ENCODE results near the gene TMEM175.
"Not testable (repeated sequence)": the region's sequence is repeated elsewhere in the genome, so short reads cannot be mapped to it uniquely, and the experiment has no call there.

TMEM175 gene

DNA sequence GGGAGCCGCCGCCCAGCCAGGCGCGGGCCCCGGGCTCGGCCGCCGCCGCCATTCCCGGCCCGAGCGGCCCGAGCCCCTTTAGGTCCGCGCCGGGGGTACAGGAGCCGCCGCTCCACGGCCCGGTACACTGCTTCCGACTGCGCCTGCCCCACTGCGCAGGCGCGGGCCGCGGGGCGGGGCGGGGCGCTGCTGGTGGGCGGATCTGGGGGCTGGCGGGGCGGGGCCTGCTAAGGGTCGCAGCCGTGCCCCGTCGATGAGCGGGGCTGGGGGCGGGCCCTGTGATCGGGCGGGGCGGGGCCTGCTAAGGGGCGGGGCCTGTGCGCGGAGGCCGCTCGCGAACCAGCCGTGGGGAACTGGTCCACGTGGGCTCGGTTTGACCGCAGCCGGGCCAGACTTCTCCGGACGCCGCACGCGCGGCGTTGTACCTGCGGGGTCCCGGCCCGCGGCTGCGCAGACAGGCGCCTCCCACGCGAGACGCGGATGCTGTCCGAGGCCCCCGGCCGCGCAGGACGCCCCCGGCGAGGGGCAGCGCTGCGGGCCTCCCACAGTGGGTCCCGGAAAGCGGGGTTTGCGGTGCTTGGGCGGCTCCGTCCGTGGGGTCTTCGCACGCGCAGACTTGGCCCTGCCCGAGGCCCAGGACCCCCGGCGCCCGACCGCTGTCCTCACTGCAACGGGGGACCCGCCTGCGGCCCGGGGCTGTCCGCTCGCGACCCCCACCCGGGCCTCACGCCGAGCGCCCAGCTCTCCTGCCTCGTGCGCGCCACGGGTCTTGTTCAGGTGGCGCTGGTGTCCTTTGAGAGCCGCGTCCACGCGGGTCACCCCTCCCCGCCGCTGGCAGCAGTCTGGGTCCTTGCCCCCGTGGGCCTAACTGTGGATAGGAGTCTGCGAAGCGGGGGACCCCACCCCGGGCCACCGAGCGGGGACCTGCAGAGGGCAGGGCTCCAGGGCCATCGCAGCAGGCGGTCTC is 41.5 kb downstream of the TMEM175 start, which contains the start of gene DGKQ:
TSS of gene DGKQ (minus strand) at position 139 of the 967 bp plus-strand sequence. CDS start at position 52, 87 bp downstream.
- Histone ChIP-seq H3K4me1 (ENCODE audit: control insufficient read depth, insufficient read depth, low read length) (peaks cover 1% of the 10 kb centered on the region; the same call in 1 of the 2 replicates), H3K9me3 (ENCODE audit: control insufficient read depth, insufficient read depth, low read length) (no peaks in the 10 kb centered on the region), H3K27me3 (ENCODE audit: control insufficient read depth, insufficient read depth, low read length) (no peaks in the 10 kb centered on the region; the same call in 1 of the 2 replicates), H3K4me3 (ENCODE audit: low read length) (peak within 1 kb of the TSS; percentile 41), H3K27ac (ENCODE audit: low read length) (no peak within 1 kb of the TSS), H3K36me3 (ENCODE audit: control insufficient read depth, insufficient read depth, low read length) (0 out of 2 replicates have a peak, but pooled peaks cover 3% of the 10 kb centered on the region)
- no peak for DNase-seq (ENCODE audit: low read depth, low spot score)
- no CpG with 5 or more reads among the region's 123 CpGs for WGBS (ENCODE audit: insufficient coverage, insufficient read length)

DNA sequence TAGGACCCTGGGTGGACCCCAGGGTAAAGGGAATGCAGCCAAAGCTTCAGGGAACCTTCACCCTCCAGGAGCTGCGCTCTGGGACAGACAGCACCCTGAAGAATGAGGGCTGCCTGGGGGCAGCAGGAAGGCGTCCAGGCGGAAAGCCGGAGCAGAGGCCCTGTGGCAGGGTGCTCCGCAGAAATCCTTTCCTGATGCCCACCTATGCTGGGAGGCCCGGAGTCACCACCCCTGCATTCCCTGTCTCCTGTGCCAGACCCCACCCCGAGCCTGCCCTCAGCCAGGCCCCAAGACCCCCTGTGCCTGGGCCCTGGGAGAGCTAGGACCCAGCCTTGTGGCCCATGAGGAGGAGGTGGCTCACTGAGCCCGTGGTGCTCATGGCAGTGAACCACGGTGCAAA is 42.4 kb downstream of the TMEM175 start:
- H3K36me3 ChIP-seq (ENCODE audit: control insufficient read depth, insufficient read depth, low read length), result 0 out of 2 replicates have a peak, but pooled peaks cover 3% of the 10 kb centered on the region
- no CpG with 5 or more reads among the region's 9 CpGs for WGBS (ENCODE audit: insufficient coverage, insufficient read length)
- no peaks in the 10 kb centered on the region; the same call in 1 of the 2 replicates for H3K27me3 ChIP-seq (ENCODE audit: control insufficient read depth, insufficient read depth, low read length)
- H3K4me1 ChIP-seq (ENCODE audit: control insufficient read depth, insufficient read depth, low read length), result peaks cover 2% of the 10 kb centered on the region; the same call in 1 of the 2 replicates
- H3K9me3 ChIP-seq (ENCODE audit: control insufficient read depth, insufficient read depth, low read length), result no peaks in the 10 kb centered on the region
- H3K27ac ChIP-seq (ENCODE audit: low read length), result no peak overlapping the region
- no peak for DNase-seq (ENCODE audit: low read depth, low spot score)
- H3K4me3 ChIP-seq (ENCODE audit: low read length), result no peak overlapping the region

GRCh38 chr4:976016-976415 is 43.8 kb downstream of the TMEM175 start:
- not testable (repeated sequence) for H3K36me3 ChIP-seq (ENCODE audit: control insufficient read depth, insufficient read depth, low read length); H3K4me1 ChIP-seq (ENCODE audit: control insufficient read depth, insufficient read depth, low read length); DNase-seq (ENCODE audit: low read depth, low spot score); H3K27ac ChIP-seq (ENCODE audit: low read length); H3K9me3 ChIP-seq (ENCODE audit: control insufficient read depth, insufficient read depth, low read length); H3K4me3 ChIP-seq (ENCODE audit: low read length); H3K27me3 ChIP-seq (ENCODE audit: control insufficient read depth, insufficient read depth, low read length)
- no CpG with 5 or more reads among the region's 25 CpGs for WGBS (ENCODE audit: insufficient coverage, insufficient read length)

DNA sequence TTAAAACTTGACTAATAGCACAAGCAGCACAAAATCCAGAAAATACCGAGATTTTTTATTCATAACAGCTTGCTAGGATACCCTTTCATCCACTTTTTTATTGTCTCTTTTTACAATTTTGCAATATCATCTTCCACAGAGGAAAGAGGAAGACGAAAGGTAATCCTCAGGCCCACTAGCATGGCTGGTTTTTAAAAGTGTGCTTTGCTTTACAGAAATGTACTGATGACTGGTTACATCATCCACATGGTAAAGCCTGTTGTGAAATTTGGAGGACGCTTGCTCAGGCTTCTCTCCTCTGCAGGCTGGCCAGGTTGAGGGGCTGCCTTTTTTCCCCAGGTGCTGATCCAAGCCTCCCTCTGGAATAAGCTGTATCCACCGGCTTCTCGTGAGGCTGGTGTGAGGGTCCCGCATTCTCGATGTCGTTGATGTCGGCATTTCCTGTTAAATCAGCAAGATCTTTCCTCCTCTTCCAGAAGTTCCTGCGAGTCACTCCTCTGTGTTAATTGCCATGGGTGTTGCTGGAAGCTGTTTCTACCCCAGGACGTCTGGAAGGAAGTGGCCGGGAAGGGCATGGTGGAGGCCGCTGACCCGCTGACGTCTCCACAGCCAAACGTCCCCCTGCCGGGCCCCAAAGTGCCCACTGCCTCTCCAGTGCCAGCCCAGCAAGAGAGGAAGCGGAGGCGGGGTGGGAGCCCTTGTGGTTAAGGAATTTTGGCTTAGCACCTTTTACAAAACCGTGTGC is 46.9 kb downstream of the TMEM175 start:
- Histone ChIP-seq H3K4me1 (ENCODE audit: control insufficient read depth, insufficient read depth, low read length) (0 out of 2 replicates have a peak, but pooled peaks cover 2% of the 10 kb centered on the region), H3K27me3 (ENCODE audit: control insufficient read depth, insufficient read depth, low read length) (no peaks in the 10 kb centered on the region), H3K9me3 (ENCODE audit: control insufficient read depth, insufficient read depth, low read length) (no peaks in the 10 kb centered on the region), H3K27ac (ENCODE audit: low read length) (no peak overlapping the region), H3K36me3 (ENCODE audit: control insufficient read depth, insufficient read depth, low read length) (no peaks in the 10 kb centered on the region), H3K4me3 (ENCODE audit: low read length) (no peak overlapping the region)
- no CpG with 5 or more reads among the region's 20 CpGs for WGBS (ENCODE audit: insufficient coverage, insufficient read length)
- no peak for DNase-seq (ENCODE audit: low read depth, low spot score)

GRCh38 chr4:982291-982690 is 50.0 kb downstream of the TMEM175 start:
- H3K4me1 ChIP-seq (ENCODE audit: control insufficient read depth, insufficient read depth, low read length), result 0 out of 2 replicates have a peak, but pooled peaks cover 2% of the 10 kb centered on the region
- H3K36me3 ChIP-seq (ENCODE audit: control insufficient read depth, insufficient read depth, low read length), result no peaks in the 10 kb centered on the region
- H3K4me3 ChIP-seq (ENCODE audit: low read length), result no peak overlapping the region; the same call in 1 of the 2 replicates
- WGBS (ENCODE audit: insufficient coverage, insufficient read length), result no CpG with 5 or more reads among the region's 17 CpGs
- H3K9me3 ChIP-seq (ENCODE audit: control insufficient read depth, insufficient read depth, low read length), result no peaks in the 10 kb centered on the region
- no peak overlapping the region for H3K27ac ChIP-seq (ENCODE audit: low read length)
- H3K27me3 ChIP-seq (ENCODE audit: control insufficient read depth, insufficient read depth, low read length), result peaks cover 2% of the 10 kb centered on the region; the same call in 1 of the 2 replicates
- no peak for DNase-seq (ENCODE audit: low read depth, low spot score)

DNA sequence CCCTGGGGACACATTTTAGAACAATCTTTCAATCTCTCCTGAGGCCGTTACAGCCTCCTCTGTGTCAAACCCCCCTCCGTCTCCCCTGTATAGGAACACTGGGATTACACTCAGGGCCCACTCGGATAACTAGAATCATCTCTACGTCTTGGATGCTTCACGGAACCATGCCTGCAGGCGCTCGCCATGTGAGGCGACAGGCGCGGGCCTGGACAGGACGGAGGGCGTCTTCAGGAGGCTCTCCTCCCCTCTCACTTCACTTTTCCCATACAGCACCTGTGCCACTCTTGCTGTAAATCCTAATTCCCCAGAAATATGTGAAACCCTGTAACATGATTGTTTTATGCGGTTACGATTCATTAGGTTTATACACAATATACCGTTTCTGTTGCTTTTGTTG is 50.6 kb downstream of the TMEM175 start:
- Histone ChIP-seq H3K27ac (ENCODE audit: low read length) (no peak overlapping the region), H3K4me1 (ENCODE audit: control insufficient read depth, insufficient read depth, low read length) (0 out of 2 replicates have a peak, but pooled peaks cover 2% of the 10 kb centered on the region), H3K4me3 (ENCODE audit: low read length) (no peak overlapping the region), H3K36me3 (ENCODE audit: control insufficient read depth, insufficient read depth, low read length) (no peaks in the 10 kb centered on the region), H3K9me3 (ENCODE audit: control insufficient read depth, insufficient read depth, low read length) (no peaks in the 10 kb centered on the region), H3K27me3 (ENCODE audit: control insufficient read depth, insufficient read depth, low read length) (peaks cover 2% of the 10 kb centered on the region; the same call in 1 of the 2 replicates)
- no peak for DNase-seq (ENCODE audit: low read depth, low spot score)
- no CpG with 5 or more reads among the region's 15 CpGs for WGBS (ENCODE audit: insufficient coverage, insufficient read length)

DNA sequence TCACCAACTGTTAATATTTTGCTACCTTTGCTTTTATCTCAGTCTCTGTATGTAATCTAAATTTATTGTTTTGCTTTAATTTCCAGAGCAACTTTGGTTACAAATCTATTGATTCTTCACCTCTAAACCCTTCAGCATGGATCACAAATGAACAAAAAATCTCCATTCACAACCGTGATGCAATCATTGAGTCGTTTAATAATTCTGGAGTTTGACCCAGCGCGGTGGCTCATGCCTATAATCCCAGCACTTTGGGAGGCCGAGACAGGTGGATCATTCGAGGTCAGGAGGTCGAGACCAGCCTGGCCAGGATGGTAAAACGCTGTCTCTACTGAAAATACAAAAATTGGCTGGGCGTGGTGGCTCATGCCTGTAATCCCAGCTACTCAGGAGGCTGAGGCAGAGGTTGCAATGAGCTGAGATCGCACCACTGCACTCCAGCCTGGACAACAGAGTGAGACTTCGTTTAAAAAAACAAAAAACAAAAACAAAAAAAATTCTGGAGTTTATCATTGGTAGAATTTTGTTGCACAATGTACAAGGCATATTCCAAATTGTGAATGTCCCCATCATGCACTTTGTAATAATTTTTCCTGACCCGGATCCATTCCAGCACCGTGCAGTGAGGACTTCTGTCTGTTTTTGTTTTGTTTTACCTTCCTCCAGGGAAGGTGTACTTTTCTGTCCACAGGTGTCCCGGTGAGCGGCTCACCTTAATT is 52.2 kb downstream of the TMEM175 start:
- no CpG with 5 or more reads among the region's 15 CpGs for WGBS (ENCODE audit: insufficient coverage, insufficient read length)
- Histone ChIP-seq H3K27ac (ENCODE audit: low read length) (no peak overlapping the region), H3K4me3 (ENCODE audit: low read length) (no peak overlapping the region), H3K36me3 (ENCODE audit: control insufficient read depth, insufficient read depth, low read length) (no peaks in the 10 kb centered on the region; the same call in 1 of the 2 replicates), H3K4me1 (ENCODE audit: control insufficient read depth, insufficient read depth, low read length) (0 out of 2 replicates have a peak, but pooled peaks cover under 1% of the 10 kb centered on the region), H3K27me3 (ENCODE audit: control insufficient read depth, insufficient read depth, low read length) (peaks cover 2% of the 10 kb centered on the region; the same call in 1 of the 2 replicates), H3K9me3 (ENCODE audit: control insufficient read depth, insufficient read depth, low read length) (no peaks in the 10 kb centered on the region)
- DNase-seq (ENCODE audit: low read depth, low spot score), result no peak

GRCh38 chr4:985123-985830 is 53.0 kb downstream of the TMEM175 start:
- no peaks in the 10 kb centered on the region for H3K9me3 ChIP-seq (ENCODE audit: control insufficient read depth, insufficient read depth, low read length)
- no peaks in the 10 kb centered on the region; the same call in 1 of the 2 replicates for H3K36me3 ChIP-seq (ENCODE audit: control insufficient read depth, insufficient read depth, low read length)
- peak; percentile 48 for DNase-seq (ENCODE audit: low read depth, low spot score)
- no peaks in the 10 kb centered on the region for H3K4me1 ChIP-seq (ENCODE audit: control insufficient read depth, insufficient read depth, low read length)
- peak overlapping the region; percentile 7; the same call in 1 of the 2 replicates for H3K4me3 ChIP-seq (ENCODE audit: low read length)
- no peak overlapping the region for H3K27ac ChIP-seq (ENCODE audit: low read length)
- peaks cover 2% of the 10 kb centered on the region; the same call in 1 of the 2 replicates for H3K27me3 ChIP-seq (ENCODE audit: control insufficient read depth, insufficient read depth, low read length)
- no CpG with 5 or more reads among the region's 23 CpGs for WGBS (ENCODE audit: insufficient coverage, insufficient read length)

DNA sequence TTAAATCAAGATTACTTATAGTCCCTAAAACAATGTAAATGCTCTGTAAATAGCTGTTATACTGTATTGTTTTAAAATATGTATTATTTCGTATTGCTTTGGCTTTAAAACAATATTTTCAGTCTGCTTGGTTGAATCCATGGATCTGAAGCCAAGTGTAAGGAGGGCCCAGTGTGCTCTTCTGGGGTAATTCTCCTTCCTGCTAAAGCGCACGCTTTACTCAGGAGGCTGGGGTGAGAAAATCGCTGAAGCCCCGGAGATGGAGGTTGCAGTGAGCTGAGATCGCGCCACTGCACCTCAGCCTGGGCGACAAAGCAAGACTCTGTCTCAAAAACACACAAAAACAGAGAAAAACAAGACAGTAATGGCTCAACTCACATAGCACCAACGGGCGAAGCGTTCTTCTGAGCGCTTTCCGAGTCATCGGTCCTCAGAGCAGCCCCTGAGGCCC is 54.2 kb downstream of the TMEM175 start:
- H3K9me3 ChIP-seq (ENCODE audit: control insufficient read depth, insufficient read depth, low read length), result no peaks in the 10 kb centered on the region
- no peak overlapping the region for H3K27ac ChIP-seq (ENCODE audit: low read length)
- no CpG with 5 or more reads among the region's 14 CpGs for WGBS (ENCODE audit: insufficient coverage, insufficient read length)
- peak overlapping the region; percentile 41; the same call in 1 of the 2 replicates for H3K4me3 ChIP-seq (ENCODE audit: low read length)
- no peaks in the 10 kb centered on the region for H3K4me1 ChIP-seq (ENCODE audit: control insufficient read depth, insufficient read depth, low read length)
- no peaks in the 10 kb centered on the region; the same call in 1 of the 2 replicates for H3K36me3 ChIP-seq (ENCODE audit: control insufficient read depth, insufficient read depth, low read length)
- peaks cover 2% of the 10 kb centered on the region; the same call in 1 of the 2 replicates for H3K27me3 ChIP-seq (ENCODE audit: control insufficient read depth, insufficient read depth, low read length)
- no peak for DNase-seq (ENCODE audit: low read depth, low spot score)
